ENCODE results near the gene SVBP. TPM values are rescaled to one million over a fixed set of nuclear protein-coding genes. Genes with fewer than 3 reads are reported as not detected.

Gene SVBP
- total and polyA plus RNA-seq, 7 donors: 11.7 to 58.2 (median 18.4) TPM

GRCh38 chr1:42841440-42842147 is 24.4 kb upstream of the SVBP start:
- ATAC-seq (no peak), DNase-seq (no peak)
- Histone ChIP-seq H3K27ac (no peak overlapping the region), H3K4me3 (no peak overlapping the region), H3K27me3 (ENCODE audit: insufficient read depth in 3 of 3, low read length in 2 of 3) (no peaks in the 10 kb centered on the region), H3K4me1 (peaks cover 5% of the 10 kb centered on the region), H3K9me3 (no peaks in the 10 kb centered on the region), H3K36me3 (ENCODE audit: insufficient read depth in 1 of 2, low read depth in 1 of 2) (peaks cover 0 to 28% of the 10 kb centered on the region in 2 donors)
- no peak for TF ChIP-seq CTCF (IDR thresholded peaks at IDR 0.05)
- 73 to 98% (median 95%) methylated on average over 2 of the region's 2 CpGs for WGBS, 3 donors
- intact Hi-C loops (cut with DNase I): loop anchor here in 1 of 2 donors (10.0 kb wide), 1 partner anchor 77 kb away; the partner anchor contains the start of genes C1orf50 and P3H1

GRCh38 chr1:42841010-42841409 is 23.8 kb upstream of the SVBP start:
- H3K27me3 ChIP-seq (ENCODE audit: insufficient read depth in 3 of 3, low read length in 2 of 3): no peaks in the 10 kb centered on the region
- TF ChIP-seq CTCF (IDR thresholded peaks at IDR 0.05): no peak
- 62 to 73% (median 62%) methylated on average over 3 of the region's 3 CpGs for WGBS, 3 donors
- intact Hi-C loops (cut with DNase I): loop anchor here in 1 of 2 donors (10.0 kb wide), 1 partner anchor 76 kb away; the partner anchor contains the start of genes C1orf50 and P3H1
- no peak for DNase-seq
- no peaks in the 10 kb centered on the region for H3K9me3 ChIP-seq
- H3K27ac ChIP-seq: no peak overlapping the region
- H3K4me1 ChIP-seq: peaks cover 5% of the 10 kb centered on the region
- H3K36me3 ChIP-seq (ENCODE audit: insufficient read depth in 1 of 2, low read depth in 1 of 2): peaks cover 0 to 28% of the 10 kb centered on the region in 2 donors
- no peak for ATAC-seq
- H3K4me3 ChIP-seq: no peak overlapping the region

GRCh38 chr1:42838482-42839190 is 21.4 kb upstream of the SVBP start:
- Histone ChIP-seq H3K4me1 (no peaks in the 10 kb centered on the region), H3K4me3 (no peak overlapping the region), H3K27ac (no peak overlapping the region), H3K9me3 (no peaks in the 10 kb centered on the region), H3K36me3 (ENCODE audit: insufficient read depth in 1 of 2, low read depth in 1 of 2) (peaks cover 0 to 26% of the 10 kb centered on the region in 2 donors), H3K27me3 (ENCODE audit: insufficient read depth in 3 of 3, low read length in 2 of 3) (no peaks in the 10 kb centered on the region)
- no peak for ATAC-seq
- no peak for TF ChIP-seq CTCF (IDR thresholded peaks at IDR 0.05)
- WGBS, 3 donors: 74 to 81% (median 76%) methylated on average over 7 of the region's 7 CpGs
- DNase-seq: no peak
- intact Hi-C loops (cut with DNase I): no loop called here

GRCh38 chr1:42837709-42838108 is 20.5 kb upstream of the SVBP start:
- Histone ChIP-seq H3K27me3 (ENCODE audit: insufficient read depth in 3 of 3, low read length in 2 of 3) (no peaks in the 10 kb centered on the region), H3K9me3 (no peaks in the 10 kb centered on the region), H3K36me3 (ENCODE audit: insufficient read depth in 1 of 2, low read depth in 1 of 2) (peaks cover 0 to 19% of the 10 kb centered on the region in 2 donors), H3K4me1 (no peaks in the 10 kb centered on the region), H3K4me3 (no peak overlapping the region), H3K27ac (no peak overlapping the region)
- ATAC-seq (no peak), DNase-seq (no peak)
- 43 to 74% (median 62%) methylated on average over 3 of the region's 3 CpGs for WGBS, 3 donors
- no peak for TF ChIP-seq CTCF (IDR thresholded peaks at IDR 0.05)
- intact Hi-C loops (cut with DNase I): no loop called here
